Measurements from ENCODE around the gene NUMB.

NUMB gene

GRCh38 chr14:73261075-73261474, 197.3 kb downstream of the NUMB start:
- DNase-seq (ENCODE audit: low spot score) = no peak

DNA sequence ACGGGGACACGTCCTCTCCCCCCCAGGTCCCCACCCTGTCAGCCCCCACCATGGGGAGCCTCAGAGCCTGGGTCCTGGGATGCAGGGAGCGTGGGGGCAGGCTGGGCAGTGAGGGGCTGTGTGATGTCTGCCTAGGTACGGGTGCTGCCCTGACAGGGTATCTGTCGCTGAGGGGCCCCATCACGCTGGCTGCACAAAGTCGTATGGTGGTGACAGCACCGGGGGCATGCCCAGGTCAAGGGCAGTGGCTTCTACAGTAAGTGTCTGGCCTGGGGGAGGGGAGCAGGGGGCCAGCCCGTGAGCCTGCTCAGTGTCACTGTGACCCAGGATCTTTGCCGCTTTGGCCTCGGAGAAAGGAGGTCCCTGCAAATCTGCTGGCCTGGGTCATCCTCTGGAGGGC, 197.8 kb downstream of the NUMB start:
- no peak for DNase-seq (ENCODE audit: low spot score)

DNA sequence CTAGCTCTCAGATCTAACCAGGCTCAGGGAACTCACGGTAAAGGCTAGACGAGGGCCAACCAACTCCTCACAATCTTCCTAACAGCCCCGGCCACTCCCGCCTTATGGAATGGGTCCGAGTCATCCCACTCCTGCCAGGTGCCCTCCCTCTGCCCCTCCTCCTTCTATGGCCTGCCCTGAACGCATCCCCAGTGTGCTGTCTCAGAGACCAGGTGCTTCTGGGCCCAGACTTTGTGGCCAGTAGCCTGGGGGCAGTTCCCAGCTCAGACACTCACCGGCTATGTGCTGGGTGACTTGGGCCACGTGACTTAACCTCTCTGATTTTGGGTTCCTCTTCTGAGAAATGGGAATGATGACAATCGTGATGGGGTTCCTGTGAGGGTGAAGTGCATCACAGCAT, 198.5 kb downstream of the NUMB start:
- DNase-seq (ENCODE audit: low spot score) = no peak

DNA sequence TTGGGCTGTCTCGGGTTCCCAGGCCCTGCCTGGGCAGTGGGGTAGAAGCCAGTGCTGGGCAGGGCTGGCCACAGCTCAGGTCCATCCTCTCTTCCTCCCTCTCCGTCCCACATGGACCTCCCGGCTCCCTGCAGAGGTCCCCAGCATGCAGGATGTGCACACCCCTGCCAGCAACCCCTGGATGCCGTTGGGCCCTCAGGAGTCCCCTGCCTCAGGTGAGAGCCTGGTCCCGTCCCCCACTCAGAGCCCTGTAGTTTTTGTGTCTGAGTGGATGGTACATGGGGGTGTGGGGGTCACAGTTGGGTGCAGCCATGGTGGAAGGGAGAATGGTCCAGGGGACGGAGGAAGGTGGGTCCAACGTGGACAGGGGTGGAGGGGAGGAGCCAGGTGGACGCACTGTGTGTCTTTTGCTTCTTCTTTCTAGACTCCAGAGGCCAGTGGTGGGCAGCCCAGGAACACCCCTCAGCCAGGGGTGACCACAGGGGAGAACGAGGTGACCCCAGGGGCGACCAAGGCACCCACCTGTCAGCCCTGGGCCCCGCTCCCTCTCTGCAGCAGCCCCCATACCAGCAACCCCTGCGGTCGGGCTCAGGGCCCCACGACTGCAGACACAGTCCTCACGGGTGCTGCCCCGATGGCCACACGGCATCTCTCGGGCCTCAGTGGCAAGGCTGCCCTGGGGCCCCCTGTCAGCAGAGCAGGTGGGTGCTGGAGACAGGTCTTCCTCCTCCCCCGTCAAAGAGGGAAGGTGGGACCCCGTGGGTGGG, 199.3 kb downstream of the NUMB start:
- DNase-seq (ENCODE audit: low spot score) = no peak

DNA sequence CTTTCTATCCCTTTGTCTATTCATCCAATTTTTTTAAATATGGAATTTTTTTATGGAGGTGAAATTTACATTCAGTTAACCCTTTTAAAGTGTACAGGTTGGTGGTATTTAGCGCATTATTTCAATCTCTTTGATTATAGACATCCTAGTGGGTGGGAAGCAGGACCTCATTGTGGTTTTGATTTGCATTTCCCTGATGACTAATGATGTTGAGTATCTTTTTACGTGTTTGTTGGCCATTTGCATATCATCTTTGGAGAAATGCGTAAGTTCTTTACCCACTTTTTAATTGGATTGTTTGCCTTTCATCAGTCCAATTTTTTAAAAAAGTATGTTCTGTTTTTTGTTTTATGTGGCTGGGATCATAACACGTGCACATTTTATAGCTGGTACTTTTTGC, 200.3 kb downstream of the NUMB start:
- no peak for DNase-seq (ENCODE audit: low spot score)

- DNase-seq (ENCODE audit: low spot score) = no peak
Observed at GRCh38 chr14:73255693-73256225, 202.6 kb downstream of the NUMB start.

DNA sequence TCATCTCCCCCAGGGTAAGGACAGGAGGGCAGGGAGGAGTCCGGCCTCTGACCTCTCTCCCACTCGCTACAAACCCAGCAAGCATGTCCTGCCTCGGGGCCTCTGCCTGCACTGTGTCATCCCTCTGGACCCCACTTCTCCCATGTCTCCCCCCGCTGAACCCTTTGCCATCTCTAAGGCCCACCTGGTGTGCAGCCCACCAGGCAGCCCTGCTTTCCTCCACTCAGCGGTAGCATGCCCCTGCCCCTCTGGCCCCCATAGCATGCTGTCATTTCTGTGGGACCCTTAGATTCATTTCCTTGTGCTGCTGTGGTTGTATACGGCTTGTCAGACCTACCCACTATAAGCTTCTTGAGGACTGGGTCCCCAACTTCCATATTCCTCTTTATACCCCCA, 203.3 kb downstream of the NUMB start:
- no peak for DNase-seq (ENCODE audit: low spot score)

DNA sequence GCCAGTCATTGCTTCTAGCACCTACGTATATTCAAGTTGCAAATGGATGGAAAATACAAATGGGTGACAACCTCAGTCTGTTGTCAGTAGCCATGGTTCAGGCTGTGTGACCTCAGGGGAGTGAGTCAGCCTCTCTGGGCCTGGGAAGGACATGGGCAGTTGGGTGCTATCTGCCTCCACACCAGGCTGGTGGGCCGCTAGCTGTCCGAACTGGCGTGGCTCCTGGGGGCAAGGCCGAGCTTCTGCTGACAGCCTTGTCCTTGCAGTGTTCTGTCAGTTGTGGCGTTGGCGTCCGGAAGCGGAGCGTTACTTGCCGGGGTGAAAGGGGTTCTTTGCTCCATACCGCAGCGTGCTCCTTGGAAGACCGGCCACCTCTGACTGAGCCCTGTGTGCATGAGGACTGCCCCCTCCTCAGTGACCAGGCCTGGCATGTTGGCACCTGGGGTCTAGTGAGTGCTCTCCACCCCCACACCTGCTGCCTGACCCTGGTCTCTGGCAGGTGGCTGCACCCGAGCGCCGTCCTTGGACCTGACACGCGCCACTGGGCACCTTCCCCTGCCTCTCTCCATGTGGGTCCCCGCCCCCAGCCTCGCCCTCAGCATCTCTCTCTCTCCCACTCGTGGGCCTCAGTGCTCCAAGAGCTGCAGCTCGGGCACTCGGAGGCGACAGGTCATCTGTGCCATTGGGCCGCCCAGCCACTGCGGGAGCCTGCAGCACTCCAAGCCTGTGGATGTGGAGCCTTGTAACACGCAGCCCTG, 203.9 kb downstream of the NUMB start:
- DNase-seq (ENCODE audit: low spot score) = no peak

GRCh38 chr14:73253721-73254120, 204.6 kb downstream of the NUMB start:
- no peak for DNase-seq (ENCODE audit: low spot score)

DNA sequence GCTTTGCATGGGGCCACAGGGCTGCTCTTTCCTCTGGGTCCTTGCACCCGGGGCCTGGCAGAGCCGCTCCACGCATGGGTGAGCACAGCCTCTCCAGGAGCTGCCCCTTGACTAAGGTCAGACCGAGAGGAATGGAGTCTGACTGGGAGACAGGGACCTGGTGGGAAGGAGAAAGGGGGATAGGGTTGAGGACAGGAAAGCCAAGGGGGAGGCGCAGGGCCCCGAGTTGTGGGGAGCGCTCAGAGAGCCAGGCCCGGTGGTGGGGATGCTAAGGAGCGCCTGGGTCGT, 205.1 kb downstream of the NUMB start:
- no peak for DNase-seq (ENCODE audit: low spot score)

- no peak for DNase-seq (ENCODE audit: low spot score)
Observed at GRCh38 chr14:73252491-73253322, 205.6 kb downstream of the NUMB start.

- DNase-seq (ENCODE audit: low spot score) = no peak
Observed at GRCh38 chr14:73251516-73252215, 206.7 kb downstream of the NUMB start.

DNA sequence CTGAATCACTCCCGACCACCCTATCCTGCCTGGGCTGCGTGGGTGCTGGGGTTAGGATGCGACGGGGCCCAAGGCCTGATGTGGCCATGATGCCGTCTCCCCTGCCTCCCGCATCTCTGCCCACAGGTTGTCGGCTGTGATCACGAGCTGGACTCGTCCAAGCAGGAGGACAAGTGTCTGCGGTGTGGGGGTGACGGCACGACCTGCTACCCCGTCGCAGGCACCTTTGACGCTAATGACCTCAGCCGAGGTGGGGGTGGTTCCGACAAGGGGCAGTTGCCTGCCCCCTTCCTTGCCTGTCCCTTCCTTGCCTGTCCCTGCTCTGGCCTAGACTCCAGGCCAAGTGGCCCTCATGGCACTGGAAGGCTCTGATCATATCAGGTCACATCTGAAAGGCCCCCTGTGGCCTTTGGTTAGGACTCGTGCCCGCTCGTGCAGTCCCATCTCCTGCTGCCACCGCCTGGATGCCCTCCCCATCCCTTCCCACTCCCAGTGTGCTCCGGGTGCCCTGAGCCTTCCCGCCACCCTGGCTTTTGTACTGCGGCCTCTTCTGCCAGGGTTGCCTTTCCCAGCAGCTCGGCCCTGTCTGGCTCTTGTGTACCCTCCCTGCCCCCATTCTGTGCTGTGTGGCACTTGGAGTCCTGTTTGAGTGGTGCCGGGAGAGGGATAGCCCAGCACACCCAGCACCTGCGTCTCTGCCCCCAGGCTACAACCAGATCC, 207.4 kb downstream of the NUMB start:
- no peak for DNase-seq (ENCODE audit: low spot score)

- no peak for DNase-seq (ENCODE audit: low spot score)
Observed at GRCh38 chr14:73250317-73250713, 208.0 kb downstream of the NUMB start.

GRCh38 chr14:73249564-73250316, 208.6 kb downstream of the NUMB start:
- no peak for DNase-seq (ENCODE audit: low spot score)

GRCh38 chr14:73249108-73249507, 209.2 kb downstream of the NUMB start:
- DNase-seq (ENCODE audit: low spot score) = no peak

DNA sequence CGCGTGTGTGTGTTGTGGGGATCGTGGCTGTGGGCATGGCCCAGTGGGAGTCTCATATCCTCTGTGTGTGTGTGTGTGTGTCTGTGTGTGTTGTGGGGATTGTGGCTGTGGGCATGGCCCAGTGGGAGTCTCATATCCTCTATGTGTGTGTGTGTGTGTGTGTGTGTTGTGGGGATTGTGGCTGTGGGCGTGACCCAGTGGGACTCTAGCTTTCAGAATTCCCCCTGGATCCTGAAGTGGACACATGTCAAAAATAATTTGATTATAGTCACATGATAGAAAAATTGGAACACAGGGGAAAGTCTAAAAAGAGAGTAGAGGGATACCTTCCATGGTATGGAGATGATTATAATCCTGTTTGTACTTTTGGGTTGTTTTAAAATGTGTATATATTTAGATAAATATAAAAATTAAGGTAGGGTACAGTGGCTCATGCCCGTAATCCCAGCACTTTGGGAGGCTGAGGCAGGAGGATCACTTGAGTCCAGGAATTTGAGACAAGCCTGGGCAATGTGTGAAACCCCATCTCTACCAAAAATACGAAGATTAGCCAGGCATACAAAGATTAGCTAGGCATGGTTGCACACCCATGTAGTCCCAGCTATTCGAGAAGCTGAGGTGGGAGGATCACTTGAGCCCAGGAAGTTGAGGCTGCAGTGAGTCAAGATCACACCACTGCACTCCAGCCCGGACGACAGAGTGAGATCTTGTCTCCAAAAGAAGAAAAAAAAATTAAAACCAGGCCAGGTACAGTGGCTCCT, 210.1 kb downstream of the NUMB start:
- DNase-seq (ENCODE audit: low spot score) = no peak

DNA sequence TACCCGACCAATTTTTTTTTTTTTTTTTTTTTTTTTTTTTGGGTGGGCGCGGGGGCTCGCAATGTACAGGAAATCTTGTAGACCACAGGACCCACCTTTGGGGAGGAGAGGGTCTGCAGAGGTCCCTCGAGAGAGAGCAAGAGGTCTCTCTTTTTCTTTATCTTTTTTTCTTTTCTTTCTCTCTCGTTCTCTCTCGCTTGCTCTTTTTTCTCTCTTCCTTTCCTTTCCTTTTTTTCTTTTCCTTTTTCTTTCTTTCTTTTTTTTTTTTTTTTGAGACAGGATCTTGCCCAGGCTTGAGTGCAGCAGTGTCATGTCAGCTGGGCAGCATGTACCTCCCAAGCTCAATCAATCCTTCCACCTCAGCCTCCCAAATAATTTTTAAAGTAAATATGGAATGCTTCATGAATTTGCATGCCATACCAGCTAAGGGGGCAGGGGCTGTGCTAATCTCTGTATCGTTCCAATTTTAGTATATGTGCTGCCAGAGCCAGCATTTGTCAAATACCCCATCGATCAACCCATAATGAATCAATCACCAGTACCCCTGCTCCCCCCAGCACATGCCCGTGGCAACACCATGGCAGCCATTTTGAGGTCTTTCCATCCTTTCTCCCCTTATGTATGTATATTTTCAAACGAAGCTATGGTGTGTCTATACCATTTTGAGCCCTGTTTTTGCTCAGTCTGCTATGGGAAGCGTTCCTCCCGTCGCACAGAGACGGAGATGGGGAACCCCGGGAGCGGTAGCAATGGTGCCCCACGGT, 211.8 kb downstream of the NUMB start:
- DNase-seq (ENCODE audit: low spot score) = no peak
